Sigmoid colon (tissue), 7 donors: ENCODE results near the gene CPA3. TPM values are rescaled to one million over a fixed set of nuclear protein-coding genes. Genes with fewer than 3 reads are reported as not detected.

Experiments used
- DNase-seq: peaks from one replicate; pipeline ENCODE4 v3.0.0-alpha.2; 2019
- H3K27ac ChIP-seq, 4 donors: fragments of 200-600 bp; sonication (generic); one replicate each; pipeline ENCODE4 v1.5.1; 2016 to 2019; ENCODE audit warnings: mild to moderate bottlenecking in 1 of 4
- H3K27me3 ChIP-seq, 3 donors: fragments of 200-600 bp; sonication (generic); one replicate each; pipeline ENCODE4 v1.5.1; 2019; ENCODE audit warnings: mild to moderate bottlenecking in 1 of 3
- H3K36me3 ChIP-seq, 4 donors: fragments of 200-600 bp; sonication (generic); one replicate each; pipeline ENCODE4 v1.5.1; 2016 to 2019
- H3K4me1 ChIP-seq, 4 donors: fragments of 200-600 bp; sonication (generic); one replicate each; pipeline ENCODE4 v1.5.1; 2017 to 2019
- H3K4me3 ChIP-seq, 4 donors: fragments of 200-600 bp; sonication (generic); one replicate each; pipeline ENCODE4 v1.5.1; 2017 to 2019; ENCODE audit warnings: mild to moderate bottlenecking in 2 of 4, moderate library complexity in 1 of 4
- H3K9me3 ChIP-seq, 4 donors: fragments of 200-600 bp in 3 of 4; sonication (generic) in 3 of 4; one replicate each; pipeline versions ENCODE4 v1.5.1 to v1.6.1; 2013 to 2019
- EP300 ChIP-seq, 4 donors: sonication (generic); formaldehyde crosslinking; IDR thresholded peaks; one replicate each; pipeline ENCODE4 v1.6.1; 2017; ENCODE audit warnings: antibody characterized with exemption in 4 of 4
- POLR2A ChIP-seq, 2 donors: fragments of 450-650 bp; IDR thresholded peaks; one replicate each; pipeline ENCODE4 v1.6.1; 2016; ENCODE audit warnings: antibody characterized with exemption in 2 of 2, mild to moderate bottlenecking in 2 of 2, moderate library complexity in 2 of 2
- POLR2AphosphoS5 ChIP-seq, 4 donors: sonication (generic); formaldehyde crosslinking; IDR thresholded peaks; one replicate each; pipeline ENCODE4 v1.6.1; 2017; ENCODE audit warnings: antibody characterized with exemption in 4 of 4
- WGBS, 2 donors: extraction: QIAGEN DNeasy Blood & Tissue Kit; methylation state at CpG; one replicate each; pipeline ENCODE4 v1.1.7; 2013; 5-methylcytosine and 5-hydroxymethylcytosine counted together
- intact Hi-C: fragments of 100-400 bp; cut with DNase I; formaldehyde crosslinking; loops from one replicate; pipeline ENCODE4 v1.15.1; 2023
- polyA plus RNA-seq, 3 donors: library from polyadenylated mRNA; stranded (reverse); fragments of 200-250 nt; gene quantifications; one replicate each; pipeline ENCODE4 v1.2.3, GENCODE V29; 2013
- total RNA-seq, 4 donors: library from RNA; depleted of rRNA; stranded (reverse); fragments of >200 nt; gene quantifications; one replicate each; pipeline ENCODE4 v1.1.0, GENCODE V29; 2016
- TF ChIP-seq, protein P1 (sequence below), 4 experiments: fragments of 450-650 bp in 3 of 4; fragments of 200-600 bp in 1 of 4; IDR thresholded peaks; one replicate each; pipeline ENCODE4 v1.5.1; 2016 to 2019; ENCODE audit warnings: antibody characterized with exemption in 4 of 4, mild to moderate bottlenecking in 3 of 4, moderate library complexity in 2 of 4
- donor health status: healthy with polysubstance abuse.
- donor health status: Bipolar disorder and iron deficiency.
- donor health status: healthy.

Gene CPA3
- total and polyA plus RNA-seq, 7 donors: 1.1 to 15.7 (median 3.0) TPM

DNA sequence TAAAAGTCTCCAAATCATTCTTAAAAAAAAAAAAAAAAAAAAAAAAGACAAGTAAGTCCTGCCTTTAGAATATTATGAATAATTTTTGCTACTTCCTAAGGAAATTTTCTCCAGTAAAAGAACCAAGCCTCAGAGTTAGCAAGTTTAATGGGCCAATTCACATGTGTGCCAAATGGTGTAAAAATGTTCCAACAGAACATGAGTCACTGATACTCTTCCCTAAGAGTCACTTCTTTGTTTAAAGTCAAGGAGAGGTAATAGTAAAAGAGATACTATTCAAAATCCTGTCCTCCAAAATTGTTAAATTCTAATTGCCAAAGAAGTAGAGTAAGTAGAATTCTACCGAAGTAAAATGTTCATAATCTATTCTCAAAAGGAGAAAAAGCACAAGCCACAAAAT is 17.7 kb upstream of the CPA3 start:
- no peaks in the 10 kb centered on the region for H3K27me3 ChIP-seq
- peaks cover 0 to 3% (median 0%) of the 10 kb centered on the region in 4 donors for H3K4me1 ChIP-seq
- no peak for DNase-seq
- 42 to 82% methylated on average over 1 of the region's 1 CpG for WGBS, 2 donors
- no peak overlapping the region for H3K27ac ChIP-seq
- no peaks in the 10 kb centered on the region for H3K36me3 ChIP-seq
- intact Hi-C loops: no loop called here
- no peaks in the 10 kb centered on the region for H3K9me3 ChIP-seq
- no peak overlapping the region for H3K4me3 ChIP-seq
- no peak for TF ChIP-seq POLR2AphosphoS5 (IDR thresholded peaks at IDR 0.05)
- TF ChIP-seq, protein P1, sequence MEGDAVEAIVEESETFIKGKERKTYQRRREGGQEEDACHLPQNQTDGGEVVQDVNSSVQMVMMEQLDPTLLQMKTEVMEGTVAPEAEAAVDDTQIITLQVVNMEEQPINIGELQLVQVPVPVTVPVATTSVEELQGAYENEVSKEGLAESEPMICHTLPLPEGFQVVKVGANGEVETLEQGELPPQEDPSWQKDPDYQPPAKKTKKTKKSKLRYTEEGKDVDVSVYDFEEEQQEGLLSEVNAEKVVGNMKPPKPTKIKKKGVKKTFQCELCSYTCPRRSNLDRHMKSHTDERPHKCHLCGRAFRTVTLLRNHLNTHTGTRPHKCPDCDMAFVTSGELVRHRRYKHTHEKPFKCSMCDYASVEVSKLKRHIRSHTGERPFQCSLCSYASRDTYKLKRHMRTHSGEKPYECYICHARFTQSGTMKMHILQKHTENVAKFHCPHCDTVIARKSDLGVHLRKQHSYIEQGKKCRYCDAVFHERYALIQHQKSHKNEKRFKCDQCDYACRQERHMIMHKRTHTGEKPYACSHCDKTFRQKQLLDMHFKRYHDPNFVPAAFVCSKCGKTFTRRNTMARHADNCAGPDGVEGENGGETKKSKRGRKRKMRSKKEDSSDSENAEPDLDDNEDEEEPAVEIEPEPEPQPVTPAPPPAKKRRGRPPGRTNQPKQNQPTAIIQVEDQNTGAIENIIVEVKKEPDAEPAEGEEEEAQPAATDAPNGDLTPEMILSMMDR (IDR thresholded peaks at IDR 0.05): no peak
- TF ChIP-seq POLR2A (IDR thresholded peaks at IDR 0.05): no peak
- no peak for TF ChIP-seq EP300 (IDR thresholded peaks at IDR 0.05)

DNA sequence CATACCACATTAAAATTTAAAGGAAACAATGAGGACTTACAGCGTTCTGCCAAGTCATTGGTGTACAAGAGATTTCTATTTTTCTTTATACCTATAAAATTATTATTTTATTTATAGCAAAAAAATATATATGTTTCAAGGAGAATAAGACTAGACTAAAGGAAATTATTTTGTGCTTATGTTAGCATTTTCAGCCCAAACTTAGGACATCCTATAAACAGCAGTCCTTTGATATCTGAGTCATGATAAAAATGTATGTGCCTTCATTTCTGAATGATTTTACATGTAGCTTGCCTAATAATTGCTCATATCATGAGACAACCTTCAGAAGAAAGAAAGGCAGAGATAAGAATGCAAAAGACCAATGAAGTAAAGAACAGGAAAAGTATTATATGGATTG is 16.7 kb upstream of the CPA3 start:
- no peak overlapping the region for H3K4me3 ChIP-seq
- H3K9me3 ChIP-seq: no peaks in the 10 kb centered on the region
- intact Hi-C loops: no loop called here
- no peak for DNase-seq
- no peak for TF ChIP-seq POLR2A (IDR thresholded peaks at IDR 0.05)
- no peak for TF ChIP-seq EP300 (IDR thresholded peaks at IDR 0.05)
- TF ChIP-seq, protein P1 (IDR thresholded peaks at IDR 0.05): no peak
- TF ChIP-seq POLR2AphosphoS5 (IDR thresholded peaks at IDR 0.05): no peak
- no peaks in the 10 kb centered on the region for H3K27me3 ChIP-seq
- H3K4me1 ChIP-seq: peaks cover 0 to 3% (median 0%) of the 10 kb centered on the region in 4 donors
- no peaks in the 10 kb centered on the region for H3K36me3 ChIP-seq
- WGBS, 2 donors: 70 to 82% methylated on average over 1 of the region's 1 CpG
- no peak overlapping the region for H3K27ac ChIP-seq

DNA sequence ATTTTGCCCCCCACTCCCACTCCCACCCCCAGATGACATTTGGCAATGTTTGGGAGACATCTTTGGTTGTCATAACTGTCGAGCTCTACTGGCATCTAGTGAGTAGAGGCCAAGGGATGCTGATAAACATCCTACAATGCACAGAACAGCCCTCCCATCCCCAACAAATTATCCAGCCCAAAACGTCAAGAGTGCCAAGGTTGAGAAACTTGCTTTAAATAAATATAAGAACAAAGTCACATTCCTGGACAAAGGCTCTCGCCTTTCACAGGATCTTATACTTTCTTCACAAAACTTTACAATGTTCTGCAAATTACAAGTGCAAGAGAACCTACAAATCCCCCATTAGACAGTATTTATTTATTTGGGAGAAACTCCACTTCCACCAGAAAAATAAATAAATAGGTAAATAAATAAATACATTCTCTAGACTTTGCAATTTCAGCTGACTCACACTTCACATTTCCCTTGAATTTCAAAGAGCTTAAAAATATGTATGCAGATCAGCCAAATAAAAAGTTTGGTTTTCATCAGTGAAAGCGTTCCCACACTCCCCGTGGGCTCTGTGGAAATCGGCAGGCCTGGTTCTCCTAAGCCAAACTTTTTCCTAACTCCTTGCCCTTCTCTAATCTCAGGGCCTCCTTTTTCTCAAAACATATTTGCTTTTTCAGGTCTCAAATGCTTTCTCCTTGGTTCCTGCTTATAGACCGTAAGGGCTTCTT is 12.7 kb upstream of the CPA3 start:
- TF ChIP-seq, protein P1 (IDR thresholded peaks at IDR 0.05): no peak
- TF ChIP-seq POLR2AphosphoS5 (IDR thresholded peaks at IDR 0.05): no peak
- no peaks in the 10 kb centered on the region for H3K4me1 ChIP-seq
- no peaks in the 10 kb centered on the region for H3K9me3 ChIP-seq
- H3K4me3 ChIP-seq: no peak overlapping the region
- H3K27me3 ChIP-seq: no peaks in the 10 kb centered on the region
- 77 to 80% methylated on average over 7 of the region's 7 CpGs for WGBS, 2 donors
- H3K36me3 ChIP-seq: no peaks in the 10 kb centered on the region
- H3K27ac ChIP-seq: no peak overlapping the region
- DNase-seq: no peak
- intact Hi-C loops: no loop called here

DNA sequence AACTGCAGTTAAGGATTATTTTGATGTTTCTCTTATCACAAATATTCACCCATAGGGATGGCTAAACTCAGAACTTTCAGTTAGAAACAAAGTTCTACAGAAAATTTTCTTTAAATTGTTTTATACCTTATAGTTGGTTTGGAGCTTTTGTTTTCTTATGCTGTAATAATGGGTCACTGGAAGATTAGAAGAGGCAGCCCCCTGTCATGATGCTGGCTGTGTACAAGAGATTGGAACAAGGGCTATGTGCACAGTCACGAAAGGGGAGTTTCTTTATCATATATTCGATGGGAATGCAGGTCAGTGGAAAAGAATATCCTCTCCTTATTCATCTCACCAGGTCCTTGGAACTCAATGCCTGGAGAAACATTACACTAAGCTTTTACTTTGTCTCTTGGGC is 12.0 kb upstream of the CPA3 start:
- no peaks in the 10 kb centered on the region for H3K9me3 ChIP-seq
- 81 to 91% methylated on average over 2 of the region's 2 CpGs for WGBS, 2 donors
- intact Hi-C loops: no loop called here
- no peaks in the 10 kb centered on the region for H3K27me3 ChIP-seq
- no peak overlapping the region for H3K27ac ChIP-seq
- H3K4me1 ChIP-seq: no peaks in the 10 kb centered on the region
- no peaks in the 10 kb centered on the region for H3K36me3 ChIP-seq
- no peak overlapping the region for H3K4me3 ChIP-seq
- TF ChIP-seq POLR2A (IDR thresholded peaks at IDR 0.05): no peak
- no peak for DNase-seq

DNA sequence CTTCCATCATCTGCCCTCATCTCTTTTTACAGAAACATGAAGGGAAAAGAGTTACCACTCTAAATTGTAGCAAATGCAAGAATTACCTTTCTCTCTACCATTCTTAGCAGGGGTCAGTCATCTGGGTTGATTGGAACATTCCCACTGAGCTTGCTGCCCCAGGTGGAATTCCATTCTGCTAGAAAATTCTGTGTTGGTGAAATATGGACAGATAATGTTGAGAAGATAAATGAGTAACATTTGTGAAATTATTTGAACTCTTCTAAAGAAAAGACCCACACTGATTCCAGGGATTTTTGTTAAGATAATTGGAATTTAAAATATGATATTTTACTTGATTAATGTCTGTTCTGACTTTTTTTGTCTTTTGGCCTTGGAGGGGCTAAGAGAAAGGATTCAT is 11.0 kb upstream of the CPA3 start:
- no peaks in the 10 kb centered on the region for H3K27me3 ChIP-seq
- H3K4me3 ChIP-seq: no peak overlapping the region
- intact Hi-C loops: no loop called here
- no peak overlapping the region for H3K27ac ChIP-seq
- no peaks in the 10 kb centered on the region for H3K9me3 ChIP-seq
- no peaks in the 10 kb centered on the region for H3K36me3 ChIP-seq
- no peaks in the 10 kb centered on the region for H3K4me1 ChIP-seq
- no peak for TF ChIP-seq EP300 (IDR thresholded peaks at IDR 0.05)
- no peak for TF ChIP-seq POLR2A (IDR thresholded peaks at IDR 0.05)
- no peak for TF ChIP-seq POLR2AphosphoS5 (IDR thresholded peaks at IDR 0.05)
- TF ChIP-seq, protein P1 (IDR thresholded peaks at IDR 0.05): no peak
- no peak for DNase-seq
